ENCODE data around the gene LIMS3.
"Not testable (repeated sequence)": the region's sequence is repeated elsewhere in the genome, so short reads cannot be mapped to it uniquely, and the experiment has no call there.

The LIMS3 gene

GRCh38 chr2:109898462-109899336 lies at the start of gene LIMS3:
LIMS3 (plus strand) TSS chr2:109898688; CDS start chr2:109898729, 41 bp downstream.
- not testable (repeated sequence) for DNase-seq (ENCODE audit: low spot score)

- DNase-seq (ENCODE audit: low spot score): not testable (repeated sequence)
Measured at GRCh38 chr2:109871129-109871751, 27.2 kb upstream of the LIMS3 start.

GRCh38 chr2:109876625-109877024 lies 21.9 kb upstream of the LIMS3 start:
- DNase-seq (ENCODE audit: low spot score): not testable (repeated sequence)

GRCh38 chr2:109882112-109882511 lies 16.4 kb upstream of the LIMS3 start:
- not testable (repeated sequence) for DNase-seq (ENCODE audit: low spot score)

GRCh38 chr2:109888414-109888813 lies 10.1 kb upstream of the LIMS3 start:
- not testable (repeated sequence) for DNase-seq (ENCODE audit: low spot score)

GRCh38 chr2:109889909-109890308 lies 8.6 kb upstream of the LIMS3 start:
- DNase-seq (ENCODE audit: low spot score): not testable (repeated sequence)

- DNase-seq (ENCODE audit: low spot score): not testable (repeated sequence)
Measured at GRCh38 chr2:109891024-109891423, 7.5 kb upstream of the LIMS3 start.

GRCh38 chr2:109893736-109894135 lies 4.8 kb upstream of the LIMS3 start:
- not testable (repeated sequence) for DNase-seq (ENCODE audit: low spot score)

- not testable (repeated sequence) for DNase-seq (ENCODE audit: low spot score)
Measured at GRCh38 chr2:109894141-109894540, 4.3 kb upstream of the LIMS3 start.

GRCh38 chr2:109895090-109895869 lies 3.2 kb upstream of the LIMS3 start:
- DNase-seq (ENCODE audit: low spot score): not testable (repeated sequence)

GRCh38 chr2:109896212-109896611 lies 2.3 kb upstream of the LIMS3 start:
- DNase-seq (ENCODE audit: low spot score): not testable (repeated sequence)

GRCh38 chr2:109897769-109898461 lies 573 bp upstream of the LIMS3 start:
- not testable (repeated sequence) for DNase-seq (ENCODE audit: low spot score)

- not testable (repeated sequence) for DNase-seq (ENCODE audit: low spot score)
Measured at GRCh38 chr2:109905796-109906195, 7.3 kb downstream of the LIMS3 start.

GRCh38 chr2:109908626-109909025 lies 10.1 kb downstream of the LIMS3 start:
- not testable (repeated sequence) for DNase-seq (ENCODE audit: low spot score)

- not testable (repeated sequence) for DNase-seq (ENCODE audit: low spot score)
Measured at GRCh38 chr2:109910789-109911188, 12.3 kb downstream of the LIMS3 start.

GRCh38 chr2:109913911-109914310 lies 15.4 kb downstream of the LIMS3 start:
- DNase-seq (ENCODE audit: low spot score): not testable (repeated sequence)

GRCh38 chr2:109914552-109914951 lies 16.1 kb downstream of the LIMS3 start:
- not testable (repeated sequence) for DNase-seq (ENCODE audit: low spot score)

- DNase-seq (ENCODE audit: low spot score): not testable (repeated sequence)
Measured at GRCh38 chr2:109915830-109916229, 17.3 kb downstream of the LIMS3 start.

- not testable (repeated sequence) for DNase-seq (ENCODE audit: low spot score)
Measured at GRCh38 chr2:109920162-109920561, 21.7 kb downstream of the LIMS3 start.

GRCh38 chr2:109921543-109922384 lies 23.3 kb downstream of the LIMS3 start:
- DNase-seq (ENCODE audit: low spot score): not testable (repeated sequence)

GRCh38 chr2:109924481-109924880 lies 26.0 kb downstream of the LIMS3 start:
- not testable (repeated sequence) for DNase-seq (ENCODE audit: low spot score)

Measured in activated CD4-positive, alpha-beta T cell treated with anti-CD3 and anti-CD28 coated beads, Interleukin-2, Interleukin-4, amounts not matched to agents 100 ng/mL and 50 ng/mL, durations not matched to agents 16 hours and 8 hours (primary cell).